NCI-H524 treated with DMSO at 0.1 percent for 48 hours (cell line): Measurements from ENCODE around the gene SMARCD1.

Source experiments
- DNase-seq: peaks from one replicate; lab custom pipeline; 2025; lab: John Stamatoyannopoulos, UW

SMARCD1 gene

GRCh38 chr12:50104417-50105366 lies 19.6 kb downstream of the SMARCD1 start:
- no peak for DNase-seq

GRCh38 chr12:50105913-50106450 lies 20.8 kb downstream of the SMARCD1 start:
- DNase-seq, result no peak

GRCh38 chr12:50106907-50107306 lies 21.8 kb downstream of the SMARCD1 start:
- no peak for DNase-seq

GRCh38 chr12:50107416-50108268 lies 22.5 kb downstream of the SMARCD1 start:
- DNase-seq, result no peak

- DNase-seq, result no peak
Measured at GRCh38 chr12:50109319-50109718, 24.2 kb downstream of the SMARCD1 start.

GRCh38 chr12:50110127-50110761 lies 25.1 kb downstream of the SMARCD1 start:
- no peak for DNase-seq

- DNase-seq, result no peak
Measured at GRCh38 chr12:50110762-50111351, 25.7 kb downstream of the SMARCD1 start.

- no peak for DNase-seq
Measured at GRCh38 chr12:50111395-50111692, 26.2 kb downstream of the SMARCD1 start.

GRCh38 chr12:50111693-50112455 lies 26.7 kb downstream of the SMARCD1 start, which contains the start of gene COX14:
TSS of gene COX14 (plus strand) at chr12:50112236. CDS start at chr12:50120044, 7,808 bp downstream.
- DNase-seq, result peak; percentile 97

GRCh38 chr12:50112456-50113218 lies 27.5 kb downstream of the SMARCD1 start:
- no peak for DNase-seq

GRCh38 chr12:50117057-50117622 lies 32.0 kb downstream of the SMARCD1 start:
- no peak for DNase-seq

GRCh38 chr12:50119387-50119786 lies 34.2 kb downstream of the SMARCD1 start:
- no peak for DNase-seq

GRCh38 chr12:50120521-50120920 lies 35.4 kb downstream of the SMARCD1 start:
- no peak for DNase-seq

GRCh38 chr12:50120953-50121352 lies 35.8 kb downstream of the SMARCD1 start:
- no peak for DNase-seq

- DNase-seq, result no peak
Measured at GRCh38 chr12:50121641-50122040, 36.5 kb downstream of the SMARCD1 start.

- no peak for DNase-seq
Measured at GRCh38 chr12:50123203-50123602, 38.1 kb downstream of the SMARCD1 start.

GRCh38 chr12:50127546-50127945 lies 42.4 kb downstream of the SMARCD1 start:
- DNase-seq, result no peak

GRCh38 chr12:50129290-50129689 lies 44.1 kb downstream of the SMARCD1 start:
- no peak for DNase-seq

- DNase-seq, result no peak
Measured at GRCh38 chr12:50132505-50133135, 47.5 kb downstream of the SMARCD1 start.
